ENCODE data around the gene MED15.
"Not testable (repeated sequence)": the region's sequence is repeated elsewhere in the genome, so short reads cannot be mapped to it uniquely, and the experiment has no call there.

Gene MED15

DNA sequence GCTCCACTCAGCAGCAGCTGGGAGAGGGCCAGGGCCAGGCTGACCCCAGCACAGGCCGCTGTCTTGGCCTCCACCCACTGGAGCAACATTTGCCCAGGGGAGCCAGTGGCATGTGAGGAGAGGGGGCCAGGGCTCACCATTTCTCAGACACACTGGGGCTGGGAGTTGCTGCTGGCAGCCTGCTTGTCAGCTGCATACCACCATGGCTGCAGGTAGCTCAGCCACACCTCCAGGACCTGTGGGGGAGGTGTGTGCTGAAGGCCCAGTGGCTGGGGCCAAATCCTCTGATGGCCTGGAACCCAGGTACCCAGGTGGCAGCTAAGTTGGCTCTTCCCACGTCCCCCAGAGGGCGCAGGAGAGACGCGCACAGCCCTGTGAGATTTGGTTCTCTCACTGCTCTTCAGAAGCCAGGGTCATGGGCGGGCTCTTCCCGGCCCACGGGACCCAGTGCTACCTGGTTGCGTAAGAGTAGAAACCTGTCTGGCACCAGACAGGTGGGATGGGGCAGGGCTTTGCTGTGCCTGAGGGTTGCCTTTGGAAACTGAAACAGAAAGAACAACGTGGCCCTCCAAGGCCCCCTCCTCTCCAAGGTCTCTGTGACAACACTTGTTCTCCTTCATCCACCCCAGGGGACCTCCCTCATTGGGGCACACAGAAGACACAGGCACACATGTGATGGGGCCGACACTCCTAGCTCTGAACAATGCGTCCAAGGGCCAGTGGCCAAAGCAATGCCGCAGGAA lies 98.8 kb downstream of the MED15 start:
- DNase-seq, result peak; percentile 85

DNA sequence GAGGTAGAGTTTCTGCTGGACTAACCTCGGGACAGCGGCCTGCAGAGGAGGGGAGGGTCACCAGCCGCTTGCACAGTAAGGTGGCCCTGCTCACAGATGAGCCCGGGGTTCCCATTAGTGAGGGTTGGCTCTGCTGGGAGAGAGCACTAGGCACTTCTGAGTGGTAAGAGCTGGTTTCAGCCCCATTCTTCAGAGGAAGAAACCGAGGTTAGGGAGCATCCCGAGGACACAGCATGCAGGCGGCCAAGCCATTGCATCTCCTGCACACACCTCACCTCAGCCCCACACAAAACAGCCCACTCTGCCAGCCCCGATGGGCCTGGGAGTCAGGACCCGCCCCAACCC lies 99.3 kb downstream of the MED15 start:
- DNase-seq, result no peak

DNA sequence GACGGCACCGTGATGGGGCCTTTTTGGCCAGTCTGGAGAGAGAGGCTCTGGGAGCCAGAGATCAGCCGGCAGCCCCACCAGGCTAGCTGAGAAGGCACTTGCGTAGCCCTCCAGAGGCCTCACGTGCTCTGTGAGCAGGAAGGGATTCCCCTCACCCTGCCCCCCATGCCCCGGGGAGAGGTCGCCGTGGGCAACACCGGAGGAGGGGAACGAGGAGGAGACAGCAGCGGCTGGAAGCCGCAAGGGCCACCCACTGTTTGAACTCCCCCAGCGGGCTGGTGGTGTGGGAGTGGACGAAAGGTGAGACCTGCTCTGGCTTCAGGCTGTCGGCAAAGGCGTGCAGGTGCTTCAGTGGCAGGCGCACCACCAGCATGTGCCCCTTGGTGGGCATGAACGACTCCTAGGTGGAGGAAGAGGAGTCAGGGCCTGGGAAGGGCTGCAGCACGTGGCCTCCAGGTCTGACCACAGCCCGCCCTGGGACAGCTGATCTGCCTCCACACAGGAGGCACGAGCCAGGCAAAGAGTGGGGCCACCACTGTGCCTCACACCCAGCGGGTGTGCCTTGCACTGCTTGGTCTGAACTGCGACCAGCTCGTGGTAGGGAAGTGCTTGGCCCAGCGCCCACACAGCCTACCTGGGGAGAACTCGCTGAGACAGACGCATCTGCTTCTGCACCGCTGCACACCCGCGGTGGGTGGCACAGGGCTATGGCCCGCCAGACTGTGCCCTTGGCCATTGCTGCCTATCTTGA lies 99.9 kb downstream of the MED15 start:
- DNase-seq, result peak; percentile 45

DNA sequence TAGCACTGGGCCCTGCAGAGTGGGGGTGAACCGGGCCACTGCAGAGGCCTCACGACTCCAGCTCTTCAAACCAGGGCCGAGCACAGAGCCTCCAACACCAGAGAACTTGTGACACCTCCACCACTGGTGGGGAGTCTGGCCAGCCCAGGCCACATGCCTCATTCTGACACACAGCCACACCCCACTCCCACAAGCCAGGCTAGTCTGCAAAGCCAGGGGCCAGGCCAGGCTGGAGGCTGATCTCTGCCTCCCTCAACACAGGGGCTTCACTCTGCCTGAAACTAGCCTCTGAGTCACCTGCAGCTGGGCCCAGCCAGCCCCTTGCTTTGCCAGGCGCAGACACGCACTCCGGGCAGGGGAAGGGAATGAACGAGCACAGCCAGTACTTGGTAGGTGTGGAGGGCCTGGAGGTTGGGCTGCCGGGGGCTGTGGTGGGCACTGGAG lies 102.9 kb downstream of the MED15 start:
- DNase-seq, result no peak

DNA sequence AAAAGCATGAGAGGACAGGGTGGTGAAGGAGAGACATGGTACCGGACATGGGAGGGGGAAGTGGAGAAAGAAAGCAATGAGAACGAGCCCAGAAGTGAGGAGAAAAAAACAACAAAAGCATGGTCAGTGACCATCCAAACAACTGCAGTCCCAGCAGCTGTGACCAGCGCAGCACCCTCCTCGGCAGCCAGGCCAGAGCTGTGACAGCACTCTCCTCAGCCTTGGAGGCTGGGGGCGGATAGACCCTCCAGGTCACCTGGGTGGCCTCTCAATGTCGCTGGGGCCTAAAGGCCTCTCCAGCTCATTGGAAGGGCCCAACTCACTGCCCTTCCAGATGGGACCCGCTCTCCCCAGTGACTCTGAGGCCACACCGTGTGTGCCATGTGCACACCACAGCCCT lies 103.3 kb downstream of the MED15 start:
- no peak for DNase-seq

DNA sequence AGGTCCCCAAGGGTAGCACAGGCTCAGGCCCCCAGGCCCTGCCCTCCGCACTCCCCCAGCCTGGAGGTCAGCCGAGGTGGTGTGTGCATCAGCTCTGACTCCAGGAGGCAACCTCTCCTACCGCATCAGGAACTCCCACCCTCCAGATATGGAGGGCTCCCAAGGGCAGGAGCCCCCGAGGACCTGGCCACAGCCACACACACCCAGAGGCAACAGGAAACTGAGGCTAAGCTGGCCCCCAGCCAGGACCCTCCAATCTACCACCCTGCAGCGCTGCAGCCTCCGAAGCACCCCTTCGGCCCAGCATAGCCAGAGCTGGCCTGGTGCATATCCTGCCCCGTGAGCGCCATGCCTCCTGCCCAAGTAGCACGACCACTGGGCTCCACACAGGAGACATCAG lies 104.0 kb downstream of the MED15 start:
- DNase-seq, result no peak

DNA sequence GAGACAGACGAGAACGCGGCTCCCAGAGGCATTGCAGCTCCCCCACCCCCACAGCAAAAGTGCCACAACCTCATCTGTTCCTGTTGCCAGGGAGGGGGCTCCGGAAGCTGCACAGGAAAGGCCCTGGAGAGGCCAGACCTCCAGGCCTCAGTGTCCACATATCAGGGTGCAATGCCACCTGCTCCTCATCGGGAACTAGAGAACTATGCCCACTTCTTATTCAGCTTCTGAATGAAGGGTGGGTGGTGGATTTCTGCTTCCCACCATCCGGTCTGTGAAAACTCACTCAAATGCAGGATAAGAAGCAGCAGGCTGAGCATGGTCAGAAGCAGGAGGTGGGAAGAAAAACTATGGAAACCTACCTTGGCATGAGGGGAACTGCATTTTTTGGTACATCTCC lies 105.9 kb downstream of the MED15 start:
- no peak for DNase-seq

DNA sequence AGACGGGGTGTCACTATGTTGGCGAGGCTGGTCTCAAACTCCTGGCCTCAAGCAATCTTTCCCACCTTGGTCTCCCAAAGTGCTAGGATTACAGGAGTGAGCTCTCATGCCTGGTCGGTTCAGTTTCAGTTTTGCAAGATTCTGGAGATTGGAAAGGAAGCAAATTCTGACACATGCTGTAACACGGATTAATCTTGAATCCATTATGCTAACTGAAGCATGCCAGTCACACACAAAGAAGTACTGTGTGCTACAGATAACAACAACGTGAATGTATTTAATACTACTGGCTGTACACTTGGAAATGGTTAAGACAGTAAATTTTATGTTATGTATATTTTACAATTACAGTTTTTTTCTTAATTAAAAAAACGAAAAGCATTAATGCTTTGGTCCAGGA lies 107.6 kb downstream of the MED15 start:
- DNase-seq, result no peak

DNA sequence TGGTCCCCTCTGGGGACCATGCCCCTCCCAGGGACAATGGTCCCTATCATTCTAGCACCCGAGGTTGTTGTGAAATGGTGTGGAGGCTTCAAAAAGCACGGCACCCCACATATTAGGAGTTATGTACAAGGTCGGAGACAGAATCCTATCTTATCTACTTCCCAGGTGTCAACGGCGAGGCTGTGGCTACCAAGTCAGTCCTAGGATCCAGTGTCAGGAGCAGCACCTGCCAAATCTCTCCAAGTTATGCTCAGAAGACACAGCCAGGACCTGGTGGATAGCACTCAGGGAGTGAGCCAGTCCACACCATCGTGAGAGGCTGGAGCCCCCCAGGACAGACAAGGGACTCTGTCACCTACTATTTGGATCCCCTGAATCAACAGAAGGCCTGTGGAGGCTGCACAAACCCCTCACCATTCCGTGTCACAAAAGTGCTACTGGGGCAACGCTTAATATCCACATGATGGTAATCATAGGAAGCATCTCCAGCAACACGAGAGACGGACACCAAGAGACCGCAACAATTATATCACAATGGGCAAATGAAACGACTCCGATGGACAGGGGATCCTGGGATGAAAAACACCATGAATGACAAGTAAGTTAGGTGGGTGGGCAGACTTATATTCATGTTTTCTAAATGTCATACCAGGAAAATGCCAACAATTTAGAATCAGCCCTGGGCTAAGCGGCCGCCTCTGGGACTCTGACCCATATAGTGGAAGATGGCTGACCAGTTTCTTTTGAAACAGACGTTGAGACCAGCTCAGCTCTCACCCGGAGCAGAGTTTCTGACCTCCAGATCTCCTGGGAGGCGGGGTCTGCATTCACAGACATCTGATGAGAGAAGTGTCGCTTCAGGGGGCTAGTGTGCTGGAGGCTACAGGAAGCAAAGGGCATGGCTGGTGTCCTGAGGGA lies 108.4 kb downstream of the MED15 start:
- no peak for DNase-seq

DNA sequence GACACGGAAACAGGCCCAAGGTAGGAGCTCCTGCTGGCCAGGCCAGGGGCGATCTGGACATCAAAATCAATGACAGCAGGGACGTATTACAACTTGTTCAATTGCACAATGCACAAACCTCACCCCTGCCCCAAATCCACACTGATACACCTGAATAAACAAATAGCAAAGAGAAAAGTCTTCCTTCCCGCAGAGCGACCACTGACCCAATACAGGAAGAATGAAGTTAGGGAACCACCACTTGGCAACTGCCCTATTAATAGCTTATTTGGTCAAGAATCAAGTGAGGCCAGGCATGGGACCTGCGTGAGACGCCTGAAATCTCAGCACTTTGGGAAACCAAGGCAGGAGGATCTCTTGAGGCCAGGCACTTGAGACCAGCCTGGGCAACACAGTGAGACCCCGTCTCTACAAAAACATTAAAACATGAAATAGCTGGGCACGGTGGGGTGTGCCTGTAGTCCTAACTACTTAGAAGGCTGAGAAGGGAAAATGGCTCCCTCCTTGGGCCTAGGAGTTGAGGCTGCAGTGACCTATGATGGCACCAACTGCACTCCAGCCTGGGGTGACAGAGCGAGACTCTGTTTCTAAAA lies 109.1 kb downstream of the MED15 start:
- DNase-seq, result no peak

DNA sequence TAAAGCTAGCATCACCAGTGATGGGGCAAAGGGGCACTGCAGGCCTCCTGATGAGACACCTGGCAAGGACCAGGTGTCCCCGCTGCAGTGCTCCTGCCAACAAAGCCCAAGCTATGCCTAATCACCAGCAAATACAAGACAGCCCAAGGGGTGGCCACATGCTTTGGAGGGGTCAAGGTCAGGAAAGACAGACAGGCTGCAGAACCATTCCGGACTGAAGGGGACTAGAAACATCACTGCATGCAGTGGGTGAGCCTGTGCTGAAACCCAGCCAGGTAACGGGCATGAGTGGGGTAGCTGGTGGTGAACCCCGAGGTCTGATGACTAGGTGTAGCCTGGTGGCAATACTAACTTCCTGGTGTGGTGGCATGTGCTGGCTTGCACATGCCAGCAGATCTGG lies 111.1 kb downstream of the MED15 start:
- no peak for DNase-seq

DNA sequence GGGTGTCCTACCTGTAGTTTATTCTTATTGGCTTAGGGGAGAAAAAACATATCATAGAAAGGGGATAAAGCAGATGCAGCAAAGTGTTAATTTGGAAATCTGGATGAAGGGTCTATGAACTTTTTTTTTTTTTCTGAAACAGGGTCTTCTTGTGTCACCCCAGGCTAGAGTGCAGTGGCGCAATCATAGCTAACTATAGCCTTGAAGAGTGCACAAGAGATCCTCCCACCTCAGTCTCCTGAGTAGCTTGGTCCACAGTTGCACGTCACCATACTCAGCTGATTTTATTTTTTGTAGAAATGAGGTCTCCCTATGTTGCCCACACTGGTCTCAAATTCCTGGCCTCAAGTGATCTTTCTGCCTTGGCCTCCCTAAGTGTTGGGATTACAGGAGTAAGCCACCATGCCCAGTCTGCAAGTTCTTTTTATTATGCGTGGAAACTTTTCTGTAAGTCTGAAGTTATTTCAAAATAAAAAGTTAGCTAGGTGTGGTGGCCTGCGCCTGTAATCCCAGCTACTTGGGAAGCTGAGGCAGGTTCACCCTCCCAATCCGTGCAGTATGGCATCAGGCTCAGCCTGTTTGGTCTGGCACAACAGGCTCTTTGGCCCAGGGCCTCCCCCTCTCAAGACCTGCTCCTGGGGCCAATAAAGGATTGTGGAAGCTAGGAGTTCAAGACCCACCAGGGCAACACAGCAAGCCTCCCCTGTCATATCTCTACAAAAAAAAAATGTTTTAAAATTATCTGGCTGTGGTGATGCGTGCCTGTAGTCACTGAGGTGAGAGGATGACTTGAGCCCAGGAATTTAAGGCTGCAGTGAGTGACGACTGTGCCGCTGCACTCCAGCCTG lies 111.9 kb downstream of the MED15 start:
- DNase-seq, result no peak

DNA sequence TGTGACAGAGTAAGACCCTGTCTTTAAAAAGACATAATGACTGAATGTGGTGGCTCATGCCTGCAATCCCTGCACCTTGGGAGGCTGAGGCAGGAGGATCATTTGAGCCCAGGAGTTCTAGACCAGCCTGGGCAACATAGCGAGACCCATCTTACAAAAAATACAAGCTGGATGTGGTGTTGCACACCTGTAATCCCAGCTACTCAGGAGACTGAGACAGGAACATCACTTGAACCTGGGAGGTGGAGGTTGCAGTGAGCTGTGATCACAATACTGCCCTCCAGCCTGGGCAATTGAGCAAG lies 112.4 kb downstream of the MED15 start:
- not testable (repeated sequence) for DNase-seq

DNA sequence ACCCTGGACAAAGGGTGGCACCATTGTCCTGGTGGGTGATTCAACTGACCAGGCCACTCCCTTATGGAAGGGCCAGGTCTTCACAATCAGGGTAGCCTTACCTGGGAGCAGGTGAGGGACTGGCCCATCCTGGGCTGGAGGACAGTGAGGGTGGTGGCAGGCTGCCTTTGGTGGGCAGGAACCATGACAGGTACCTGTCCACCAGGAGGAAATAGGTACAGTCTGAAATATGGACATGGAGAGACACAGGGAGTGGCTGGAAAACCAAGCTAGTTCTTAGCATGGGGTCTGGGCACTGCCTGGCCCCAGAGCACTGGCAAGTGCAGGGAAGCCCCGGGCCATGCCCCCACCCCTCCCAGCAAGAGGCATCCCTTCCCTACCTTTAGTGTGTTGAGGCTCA lies 113.8 kb downstream of the MED15 start:
- no peak for DNase-seq

DNA sequence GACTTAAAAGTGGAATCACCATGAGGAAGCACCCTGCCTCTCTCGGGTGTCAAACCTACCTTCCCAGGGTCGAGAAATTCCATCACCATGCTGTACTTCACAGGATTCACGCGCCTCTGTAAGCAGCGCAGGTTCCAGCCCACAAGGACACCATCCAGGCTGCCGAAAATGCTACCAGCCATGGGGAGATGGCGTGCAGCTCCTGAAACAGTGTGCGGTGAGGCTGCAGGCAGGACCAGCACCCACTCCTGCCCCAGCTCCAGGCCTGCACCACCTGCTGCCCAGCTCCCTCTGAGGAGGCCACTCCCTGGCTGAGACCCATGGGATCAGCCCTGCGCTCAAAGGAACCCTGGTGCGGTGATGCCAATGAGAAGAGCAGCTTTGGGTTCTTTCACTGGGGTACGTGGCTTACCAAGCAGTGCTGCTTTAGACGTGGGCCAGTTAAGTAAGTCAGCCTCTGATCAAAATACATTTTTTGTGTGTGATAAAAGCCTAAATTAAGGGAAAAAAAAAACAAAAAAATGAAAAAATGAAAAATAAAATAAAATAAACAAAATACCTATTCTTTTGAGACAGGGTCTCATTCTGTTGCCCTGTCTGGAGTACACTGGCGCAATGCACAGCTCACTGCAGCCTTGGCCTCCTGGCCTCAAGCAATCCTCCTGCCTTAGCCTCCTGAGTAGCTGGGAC lies 115.4 kb downstream of the MED15 start:
- DNase-seq, result no peak

DNA sequence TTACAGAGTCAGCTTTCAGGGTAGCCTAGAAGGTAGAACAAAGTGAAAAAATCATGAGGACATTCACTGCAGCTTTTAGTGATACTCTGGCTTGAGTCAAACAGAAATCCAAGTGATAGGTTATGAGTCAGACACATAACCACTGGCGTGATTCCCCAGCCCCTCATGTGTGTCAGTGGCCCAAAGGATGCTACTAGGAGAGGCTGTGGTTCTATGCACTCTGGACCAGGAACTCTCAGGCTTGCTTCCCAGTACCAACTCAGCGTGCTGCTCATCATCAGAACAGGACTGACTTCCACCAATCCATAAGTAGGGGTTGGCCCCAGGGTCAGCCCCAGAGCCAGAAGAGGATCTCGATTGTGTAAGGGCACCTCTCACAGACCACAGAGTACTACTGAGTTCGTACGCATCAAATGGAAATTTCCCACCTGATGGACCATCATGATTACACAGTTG lies 116.8 kb downstream of the MED15 start:
- no peak for DNase-seq

DNA sequence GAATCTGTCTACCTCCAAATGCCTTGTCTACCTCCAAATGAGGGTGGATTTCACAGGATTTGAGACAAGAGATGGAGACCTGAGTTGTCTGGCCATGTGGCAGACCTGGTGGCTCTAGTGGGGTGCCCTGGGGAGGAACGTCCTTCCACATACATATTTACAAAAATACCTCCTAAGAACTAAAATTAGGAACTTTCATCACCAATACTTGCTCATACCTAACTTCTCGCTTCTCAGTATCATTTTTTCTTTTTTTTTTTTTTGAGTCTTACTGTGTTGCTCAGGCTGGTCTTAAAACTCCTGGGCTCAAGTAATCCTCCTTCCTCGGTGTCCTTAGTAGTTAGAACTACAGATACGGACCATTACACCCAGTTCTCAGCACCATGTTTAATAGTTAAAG lies 117.9 kb downstream of the MED15 start:
- no peak for DNase-seq

DNA sequence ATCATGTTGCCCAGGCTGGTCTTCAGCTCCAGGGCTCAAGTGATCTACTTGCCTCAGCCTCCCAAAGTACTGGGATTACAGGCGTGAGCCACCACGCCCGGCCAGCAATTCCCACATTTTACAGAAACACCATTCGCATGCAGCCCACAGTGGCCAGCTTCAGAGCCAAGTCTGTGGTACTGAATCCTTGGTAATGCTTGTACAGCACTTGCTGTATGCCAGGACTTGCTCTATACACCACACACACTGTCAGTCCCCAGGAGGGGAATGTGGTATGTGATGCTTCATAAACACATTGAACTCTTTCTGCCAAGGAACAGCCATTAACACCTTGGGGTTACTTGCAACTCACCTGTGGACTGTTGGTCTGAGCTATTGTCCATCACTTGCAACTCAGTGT lies 119.4 kb downstream of the MED15 start:
- DNase-seq, result no peak

DNA sequence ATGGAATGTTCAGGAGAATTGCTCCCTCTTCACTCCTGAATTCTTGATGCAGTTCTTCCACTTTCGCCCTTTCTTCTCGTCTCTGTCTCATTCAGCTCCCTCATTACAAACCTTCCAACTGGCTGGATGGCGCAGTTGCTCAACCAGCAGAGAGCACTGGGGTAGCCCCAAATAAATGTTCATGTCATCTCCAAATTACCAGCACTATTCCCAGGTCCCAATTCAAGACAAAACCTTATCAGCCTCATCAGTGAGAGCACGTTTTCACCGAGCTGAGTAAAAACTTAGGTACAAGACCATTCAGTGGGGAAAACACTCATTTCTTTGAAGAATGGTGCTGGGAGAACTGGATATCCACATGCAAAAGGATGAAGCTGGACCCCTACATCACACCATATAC lies 120.0 kb downstream of the MED15 start:
- no peak for DNase-seq

DNA sequence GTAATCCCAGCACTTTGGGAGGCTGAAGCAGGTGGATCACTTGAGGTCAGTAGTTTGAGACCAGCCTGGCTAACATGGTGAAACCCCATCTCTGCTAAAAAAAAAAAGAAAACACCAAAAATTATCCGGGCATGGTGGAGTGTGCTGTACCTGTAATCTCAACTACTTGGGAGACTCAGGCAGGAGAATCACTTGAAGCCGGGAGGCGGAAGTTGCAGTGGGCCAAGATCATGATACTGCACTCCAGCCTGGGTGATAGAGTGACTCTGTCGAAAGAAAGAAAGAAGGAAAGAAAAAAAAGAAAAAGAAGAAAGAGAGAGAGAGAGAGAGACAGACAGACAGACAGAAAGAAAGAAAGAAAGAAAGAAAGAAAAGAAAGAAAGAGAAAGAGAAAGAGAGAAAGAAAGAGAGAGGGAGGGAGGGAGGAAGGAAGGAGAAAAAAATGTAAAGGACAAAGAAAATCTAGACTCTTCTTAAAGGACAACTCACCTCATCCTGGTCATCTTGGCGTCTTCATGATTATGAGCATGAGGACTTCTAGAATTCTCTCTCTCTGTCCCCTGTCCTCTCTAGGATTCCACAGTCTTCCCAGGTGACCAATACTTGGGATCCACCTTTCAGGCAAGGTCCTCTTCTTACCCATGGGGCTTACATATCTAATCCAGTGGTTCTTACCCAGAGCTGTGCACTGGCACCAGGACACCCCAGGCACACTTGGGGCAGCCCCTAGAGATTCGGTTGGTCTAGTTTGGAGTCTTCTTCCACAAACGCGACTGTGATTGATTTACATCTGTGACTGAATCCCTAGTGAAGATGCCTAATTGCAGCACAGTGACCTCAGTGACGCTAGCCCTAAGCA lies 120.9 kb downstream of the MED15 start:
- no peak for DNase-seq

DNA sequence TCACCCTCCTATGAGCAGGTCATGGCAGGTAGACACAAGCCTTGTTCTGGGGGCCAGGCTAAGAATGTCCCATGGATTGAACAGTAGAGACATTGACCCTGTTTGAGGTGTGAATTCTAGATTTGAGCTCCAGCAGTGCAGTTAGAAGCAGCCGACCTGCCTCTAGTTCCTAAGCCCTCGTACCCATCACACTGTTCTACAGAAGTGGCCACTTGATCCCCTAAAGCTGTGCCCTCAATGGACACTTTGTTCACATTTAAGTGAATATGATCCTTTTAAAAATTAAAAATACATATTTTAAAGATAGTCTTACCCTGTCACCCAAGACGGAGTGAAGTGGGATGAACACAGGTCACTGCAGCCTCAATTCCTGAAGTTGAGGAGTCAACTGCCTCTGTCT lies 122.0 kb downstream of the MED15 start:
- DNase-seq, result no peak
